Ascending aorta (tissue), 2 donors: ENCODE measurements around the gene NSD1. TPM values are rescaled to one million over a fixed set of nuclear protein-coding genes. Genes with fewer than 3 reads are reported as not detected.

ENCODE experiments used
- DNase-seq, 2 donors: peaks; one replicate each; pipeline ENCODE4 v3.0.0-alpha.2; 2019; ENCODE audit warnings: low spot score in 2 of 2
- H3K27ac ChIP-seq, 2 donors: fragments of 200-600 bp; sonication (generic); one replicate each; pipeline ENCODE4 v1.5.1; 2016 to 2017; ENCODE audit warnings: mild to moderate bottlenecking in 1 of 2
- H3K27me3 ChIP-seq: fragments of 200-600 bp; sonication (generic); one replicate; pipeline ENCODE4 v1.5.1; 2017
- H3K36me3 ChIP-seq, 2 donors: fragments of 200-600 bp; sonication (generic); one replicate each; pipeline ENCODE4 v1.5.1; 2016
- H3K4me1 ChIP-seq, 2 donors: fragments of 200-600 bp; sonication (generic); one replicate each; pipeline ENCODE4 v1.5.1; 2016 to 2017; ENCODE audit warnings: mild to moderate bottlenecking in 1 of 2
- H3K4me3 ChIP-seq, 2 donors: fragments of 200-600 bp; sonication (generic); one replicate each; pipeline ENCODE4 v1.5.1; 2016 to 2017; ENCODE audit warnings: mild to moderate bottlenecking in 1 of 2
- H3K9me3 ChIP-seq, 2 donors: fragments of 200-600 bp; sonication (generic); one replicate each; pipeline ENCODE4 v1.5.1; 2016
- CTCF ChIP-seq, 3 experiments: fragments of 200-600 bp in 2 of 3; fragments of 450-650 bp in 1 of 3; sonication (generic) in 2 of 3; IDR thresholded peaks; one replicate each; pipeline ENCODE4 v1.5.1; 2016 to 2019; ENCODE audit warnings: antibody characterized with exemption in 3 of 3, mild to moderate bottlenecking in 1 of 3, moderate library complexity in 1 of 3
- intact Hi-C: fragments of 100-400 bp; cut with DNase I; formaldehyde crosslinking; loops from one replicate; pipeline ENCODE4 v1.15.1; 2023
- total RNA-seq: library from RNA; depleted of rRNA; stranded (reverse); fragments of >200 nt; gene quantifications from one replicate; pipeline ENCODE4 v1.1.0, GENCODE V29; 2016

Gene NSD1
- total RNA-seq, 1 donor from 2014 or later: 22.7 TPM

- intact Hi-C loops: no loop called here
- peak overlapping the region in 1 of 2 donors; percentile 28 for H3K27ac ChIP-seq
- no peaks in the 10 kb centered on the region for H3K9me3 ChIP-seq
- H3K27me3 ChIP-seq: no peaks in the 10 kb centered on the region
- TF ChIP-seq CTCF (IDR thresholded peaks at IDR 0.05): no peak
- H3K4me3 ChIP-seq: no peak overlapping the region
- peak in 1 of 2 donors; percentile 69 for DNase-seq
- no peaks in the 10 kb centered on the region for H3K4me1 ChIP-seq
- no peaks in the 10 kb centered on the region for H3K36me3 ChIP-seq
Observed at GRCh38 chr5:177128551-177128981, 5.0 kb upstream of the NSD1 start.

DNA sequence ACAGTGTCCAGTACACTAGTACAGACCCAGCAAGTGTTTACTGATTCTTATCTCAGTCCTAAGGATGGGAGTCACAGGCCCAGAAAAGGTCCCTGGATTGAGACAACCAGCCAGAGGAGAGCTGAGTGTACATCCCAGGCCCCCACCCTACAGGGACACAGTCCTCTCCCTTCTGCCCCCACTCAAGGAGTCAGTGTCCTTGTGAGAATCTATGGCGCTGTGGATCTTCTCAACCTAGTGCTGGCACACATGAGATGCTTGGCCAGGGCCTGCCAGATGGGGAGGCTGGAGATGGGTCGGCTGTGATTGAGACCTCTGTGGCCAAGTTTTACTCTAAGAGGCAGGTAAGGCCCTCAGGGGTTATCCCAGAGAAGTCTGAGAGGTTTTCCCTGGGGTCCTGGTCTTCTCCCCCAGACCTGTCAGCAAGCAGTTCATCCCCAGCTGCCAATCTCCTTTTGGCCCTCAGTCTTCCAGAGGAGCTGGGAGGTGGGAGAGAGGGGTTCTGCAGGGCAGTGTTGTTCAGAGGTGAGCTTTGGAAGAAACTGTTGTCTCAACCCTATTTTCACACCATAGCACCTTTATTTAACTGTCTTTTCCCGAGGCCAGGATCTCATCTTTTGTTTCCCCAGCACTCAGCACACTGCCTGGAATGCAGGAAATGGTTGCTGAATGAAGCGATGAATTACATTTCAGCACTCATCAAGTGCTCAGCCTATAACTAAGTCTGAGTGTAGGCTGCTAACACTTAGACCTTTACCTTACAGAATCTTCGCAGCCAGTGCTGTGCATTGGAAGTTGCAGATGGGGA is 3.2 kb upstream of the NSD1 start:
- Histone ChIP-seq H3K27me3 (no peaks in the 10 kb centered on the region), H3K4me3 (no peak overlapping the region), H3K4me1 (peaks cover 7 to 8% of the 10 kb centered on the region in 2 donors), H3K27ac (no peak overlapping the region), H3K36me3 (peaks cover 0 to 5% of the 10 kb centered on the region in 2 donors), H3K9me3 (no peaks in the 10 kb centered on the region)
- DNase-seq: no peak
- TF ChIP-seq CTCF (IDR thresholded peaks at IDR 0.05): no peak
- intact Hi-C loops: loop anchor here (1.0 to 5.0 kb wide), 2 partner anchors 13 to 172 kb away; partner anchors contain the start of genes PRELID1 and RAB24

- no peak for DNase-seq
- H3K36me3 ChIP-seq: peaks cover 0 to 10% of the 10 kb centered on the region in 2 donors
- no peaks in the 10 kb centered on the region for H3K9me3 ChIP-seq
- H3K27ac ChIP-seq: peak overlapping the region in 1 of 2 donors; percentile 95
- no peaks in the 10 kb centered on the region for H3K27me3 ChIP-seq
- TF ChIP-seq CTCF (IDR thresholded peaks at IDR 0.05): no peak
- peaks cover 8 to 13% of the 10 kb centered on the region in 2 donors for H3K4me1 ChIP-seq
- intact Hi-C loops: loop anchor here (1.0 to 5.0 kb wide), 2 partner anchors 14 to 171 kb away; partner anchors contain the start of genes PRELID1 and RAB24
- H3K4me3 ChIP-seq: no peak overlapping the region
Observed at GRCh38 chr5:177131019-177131320, 2.6 kb upstream of the NSD1 start.

- peak overlapping the region; percentile 87 to 95 for H3K27ac ChIP-seq
- intact Hi-C loops: loop anchor here (1.0 to 5.0 kb wide), 2 partner anchors 14 to 171 kb away; partner anchors contain the start of genes PRELID1 and RAB24
- H3K36me3 ChIP-seq: peaks cover 5 to 16% of the 10 kb centered on the region in 2 donors
- peak overlapping the region in 1 of 2 donors; percentile 89 for H3K4me3 ChIP-seq
- no peaks in the 10 kb centered on the region for H3K27me3 ChIP-seq
- no peak for TF ChIP-seq CTCF (IDR thresholded peaks at IDR 0.05)
- H3K9me3 ChIP-seq: no peaks in the 10 kb centered on the region
- DNase-seq: no peak
- H3K4me1 ChIP-seq: peaks cover 8 to 19% of the 10 kb centered on the region in 2 donors
Observed at GRCh38 chr5:177131352-177132135, 2.0 kb upstream of the NSD1 start.

DNA sequence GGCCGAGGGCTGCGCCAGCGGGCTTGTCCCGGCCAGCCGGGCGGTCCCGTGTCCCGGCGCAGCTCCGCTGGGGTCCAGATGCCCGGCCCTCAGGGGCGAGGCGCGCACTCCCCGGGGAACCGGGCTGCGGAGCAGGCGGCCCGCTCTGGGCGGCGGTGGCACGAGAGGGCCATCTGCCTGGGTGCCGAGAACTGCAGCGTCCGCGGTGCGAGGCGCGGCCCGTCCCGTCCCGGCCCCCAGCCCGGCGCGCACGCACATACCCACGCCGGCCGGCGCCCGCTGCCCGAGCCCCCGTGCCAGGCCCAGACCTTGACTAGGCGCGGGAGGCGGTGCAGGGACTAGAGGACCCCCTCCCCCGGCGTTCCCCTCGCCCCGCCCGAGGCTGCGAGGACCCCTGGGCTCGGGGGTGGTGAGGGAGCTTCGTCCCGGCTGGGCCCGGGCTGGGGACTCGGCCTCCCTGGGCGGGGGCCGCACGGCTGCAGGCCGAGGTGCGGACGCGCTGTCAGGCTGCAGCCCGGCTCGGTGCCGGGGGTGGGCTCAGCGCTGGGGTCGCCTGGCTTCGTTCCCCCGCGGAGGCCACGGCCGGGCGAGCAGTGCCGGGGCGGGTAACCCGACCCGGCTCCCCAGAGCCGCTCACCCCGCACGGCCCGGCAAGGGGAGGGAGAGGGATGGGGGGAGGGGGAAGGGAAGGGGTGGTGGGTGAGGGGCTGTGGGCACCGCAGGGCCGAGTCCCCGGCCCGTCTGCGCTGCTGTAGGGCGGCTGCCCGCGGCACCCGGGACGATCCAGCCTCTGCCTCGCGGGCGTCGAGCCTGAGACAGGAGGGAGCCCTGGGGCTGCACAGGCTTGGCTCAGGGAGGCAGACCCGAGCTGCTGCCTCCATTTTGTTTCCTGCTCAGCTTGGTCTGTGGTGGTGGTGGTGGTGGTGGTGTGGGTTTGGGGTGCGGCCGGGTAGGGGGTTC is 1.2 kb upstream of the NSD1 start:
- Histone ChIP-seq H3K4me1 (peaks cover 8 to 28% of the 10 kb centered on the region in 2 donors), H3K9me3 (no peaks in the 10 kb centered on the region), H3K4me3 (peak overlapping the region; percentile 77 to 89), H3K36me3 (peaks cover 9 to 17% of the 10 kb centered on the region in 2 donors), H3K27ac (peak overlapping the region; percentile 87 to 95), H3K27me3 (no peaks in the 10 kb centered on the region)
- intact Hi-C loops: loop anchor here (5.0 kb wide), 1 partner anchor 170 kb away; the partner anchor contains the start of genes PRELID1 and RAB24
- no peak for TF ChIP-seq CTCF (IDR thresholded peaks at IDR 0.05)
- DNase-seq: no peak
